GM23338 (cell line): ENCODE measurements around the gene HTR3C. TPM values are rescaled to one million over a fixed set of nuclear protein-coding genes. Genes with fewer than 3 reads are reported as not detected.

ENCODE experiments used
- ATAC-seq: fragments of 200-7000 bp; cut with Tn5 transposase; 3 replicates; pipeline ENCODE4 v1.9.1; 2020
- DNase-seq: peaks from one replicate; pipeline ENCODE4 v3.0.0-alpha.2; 2015; ENCODE audit warnings: low spot score
- H2AFZ ChIP-seq: fragments of 200-600 bp; sonication (generic); 2 replicates; pipeline ENCODE4 v1.8.0; 2016; ENCODE audit warnings: antibody characterized with exemption, mild to moderate bottlenecking, moderate library complexity
- H3F3A ChIP-seq: fragments of 200-600 bp; sonication (generic); replicated peaks from 2 replicates; pipeline ENCODE4 v1.8.0; 2017; ENCODE audit warnings: antibody characterized with exemption, mixed run types, low read depth
- H3K27ac ChIP-seq: fragments of 200-600 bp; sonication (generic); 2 replicates; pipeline ENCODE4 v1.6.1; 2016; ENCODE audit warnings: low read depth
- H3K27me3 ChIP-seq: fragments of 200-600 bp; sonication (generic); 2 replicates; pipeline ENCODE4 v1.8.0; 2016; ENCODE audit warnings: mild to moderate bottlenecking, mixed run types, moderate library complexity; ENCODE audit not compliant: insufficient read depth
- H3K36me3 ChIP-seq: fragments of 200-600 bp; sonication (generic); 2 replicates; pipeline ENCODE4 v1.8.0; 2016; ENCODE audit warnings: mild to moderate bottlenecking; ENCODE audit not compliant: insufficient read depth
- H3K4me1 ChIP-seq: fragments of 200-600 bp; sonication (generic); 2 replicates; pipeline ENCODE4 v1.8.0; 2016; ENCODE audit warnings: mild to moderate bottlenecking, moderate library complexity; ENCODE audit not compliant: insufficient read depth
- H3K4me2 ChIP-seq: fragments of 200-600 bp; sonication (generic); 2 replicates; pipeline ENCODE4 v1.7.1; 2017; ENCODE audit warnings: mixed run types
- H3K4me3 ChIP-seq: fragments of 200-600 bp; sonication (generic); 2 replicates; pipeline ENCODE4 v1.6.1; 2016; ENCODE audit warnings: mixed run types
- H3K79me2 ChIP-seq: fragments of 200-600 bp; sonication (generic); replicated peaks from 2 replicates; pipeline ENCODE4 v1.8.0; 2017; ENCODE audit warnings: mild to moderate bottlenecking; ENCODE audit not compliant: insufficient read depth
- H3K9me2 ChIP-seq: fragments of 200-600 bp; sonication (generic); 2 replicates; pipeline ENCODE4 v1.8.0; 2017; ENCODE audit not compliant: insufficient read depth
- H4K20me1 ChIP-seq: fragments of 200-600 bp; sonication (generic); replicated peaks from 2 replicates; pipeline ENCODE4 v1.8.0; 2017; ENCODE audit warnings: mild to moderate bottlenecking; ENCODE audit not compliant: insufficient read depth
- H3K27ac Mint-ChIP-seq: 2 replicates; pipeline ENCODE4 v1.8.0; 2020; ENCODE audit warnings: inconsistent platforms, mild to moderate bottlenecking, moderate library complexity, mixed read lengths
- H3K27me3 Mint-ChIP-seq: 3 replicates; pipeline ENCODE4 v1.8.0; 2022; ENCODE audit warnings: low read depth, mild to moderate bottlenecking, moderate library complexity, mixed read lengths, inconsistent platforms; ENCODE audit not compliant: insufficient read depth, poor library complexity
- H3K36me3 Mint-ChIP-seq: 3 replicates; pipeline ENCODE4 v1.8.0; 2021; ENCODE audit warnings: low read depth, mild to moderate bottlenecking, inconsistent platforms, moderate library complexity, mixed read lengths
- H3K4me1 Mint-ChIP-seq: 3 replicates; pipeline ENCODE4 v1.8.0; 2020; ENCODE audit warnings: mild to moderate bottlenecking, inconsistent platforms, mixed read lengths
- H3K4me3 Mint-ChIP-seq: 3 replicates; pipeline ENCODE4 v1.8.0; 2021; ENCODE audit warnings: moderate library complexity, mild to moderate bottlenecking, inconsistent platforms, mixed read lengths
- H3K9me3 Mint-ChIP-seq: 3 replicates; pipeline ENCODE4 v1.8.0; 2020; ENCODE audit warnings: moderate library complexity, mild to moderate bottlenecking, inconsistent platforms, mixed read lengths
- CREB1 ChIP-seq: fragments of 250-450 bp; sonication (Bioruptor Pico); IDR thresholded peaks from 2 replicates; pipeline ENCODE4 v1.5.0; 2020; ENCODE audit warnings: low read depth, mild to moderate bottlenecking, moderate library complexity
- EZH2 ChIP-seq: fragments of 200-600 bp; sonication (generic); IDR thresholded peaks from one replicate; pipeline ENCODE4 v1.8.0; 2017; ENCODE audit warnings: antibody characterized with exemption, mild to moderate bottlenecking, low read depth; ENCODE audit not compliant: unreplicated experiment
- EZH2phosphoT487 ChIP-seq: fragments of 200-600 bp; sonication (generic); IDR thresholded peaks from one replicate; pipeline ENCODE4 v1.8.1; 2018; ENCODE audit warnings: antibody characterized with exemption; ENCODE audit not compliant: unreplicated experiment
- JUNB ChIP-seq: IDR thresholded peaks from one replicate; pipeline ENCODE4 v1.6.1; 2016; ENCODE audit warnings: antibody characterized with exemption; ENCODE audit not compliant: unreplicated experiment
- NANOG ChIP-seq: IDR thresholded peaks from 2 replicates; pipeline ENCODE4 v1.6.1; 2016; ENCODE audit warnings: antibody characterized with exemption, borderline replicate concordance
- POLR2AphosphoS5 ChIP-seq: IDR thresholded peaks from 2 replicates; pipeline ENCODE4 v1.6.1; 2016; ENCODE audit warnings: antibody characterized with exemption, low read depth
- STAT1 ChIP-seq: IDR thresholded peaks from one replicate; pipeline ENCODE4 v1.6.1; 2016; ENCODE audit warnings: antibody characterized with exemption; ENCODE audit not compliant: unreplicated experiment
- ZNF114 ChIP-seq: fragments of 250-450 bp; sonication (Bioruptor Pico); IDR thresholded peaks from 2 replicates; pipeline ENCODE4 v1.5.0; 2020; ENCODE audit warnings: mild to moderate bottlenecking, moderate library complexity
- ZNF331 ChIP-seq: fragments of 250-450 bp; sonication (Bioruptor Pico); IDR thresholded peaks from 2 replicates; pipeline ENCODE4 v1.5.0; 2020; ENCODE audit warnings: low read depth, mild to moderate bottlenecking, moderate library complexity
- polyA plus RNA-seq: library from polyadenylated mRNA; unstranded; fragments of >200 nt; fragmentation: Nextera tagmentation; extraction: Ambion mirVana; gene quantifications from 2 replicates; pipeline ENCODE4 v1.2.1, GENCODE V29; 2016
- total RNA-seq: library from RNA; depleted of rRNA; stranded (reverse); fragments of >200 nt; shearing (Covaris generic); gene quantifications from 2 replicates; pipeline ENCODE4 v1.2.3, GENCODE V29; 2014
- TF ChIP-seq, protein P1 (sequence below): IDR thresholded peaks from 2 replicates; pipeline ENCODE4 v1.6.1; 2016; ENCODE audit warnings: antibody characterized with exemption
- TF ChIP-seq, protein P2 (sequence below): IDR thresholded peaks from one replicate; pipeline ENCODE4 v1.6.1; 2018; ENCODE audit warnings: antibody characterized with exemption; ENCODE audit not compliant: unreplicated experiment
- TF ChIP-seq, protein P3 (sequence below), 2 experiments: fragments of 200-600 bp in 1 of 2; sonication (generic) in 1 of 2; conservative IDR thresholded peaks; 2 replicates each; pipeline versions ENCODE4 v1.5.1 to v1.6.1; 2016 to 2017; ENCODE audit warnings: antibody characterized with exemption in 2 of 2, low read depth in 2 of 2, mild to moderate bottlenecking in 2 of 2, moderate library complexity in 1 of 2
- TF ChIP-seq, protein P4 (sequence below): fragments of 250-450 bp; sonication (Bioruptor Pico); IDR thresholded peaks from 2 replicates; pipeline ENCODE4 v1.5.0; 2020; ENCODE audit warnings: mild to moderate bottlenecking, moderate library complexity

Gene HTR3C
- total and polyA plus RNA-seq, 2 experiments from 2014 or later = not detected

DNA sequence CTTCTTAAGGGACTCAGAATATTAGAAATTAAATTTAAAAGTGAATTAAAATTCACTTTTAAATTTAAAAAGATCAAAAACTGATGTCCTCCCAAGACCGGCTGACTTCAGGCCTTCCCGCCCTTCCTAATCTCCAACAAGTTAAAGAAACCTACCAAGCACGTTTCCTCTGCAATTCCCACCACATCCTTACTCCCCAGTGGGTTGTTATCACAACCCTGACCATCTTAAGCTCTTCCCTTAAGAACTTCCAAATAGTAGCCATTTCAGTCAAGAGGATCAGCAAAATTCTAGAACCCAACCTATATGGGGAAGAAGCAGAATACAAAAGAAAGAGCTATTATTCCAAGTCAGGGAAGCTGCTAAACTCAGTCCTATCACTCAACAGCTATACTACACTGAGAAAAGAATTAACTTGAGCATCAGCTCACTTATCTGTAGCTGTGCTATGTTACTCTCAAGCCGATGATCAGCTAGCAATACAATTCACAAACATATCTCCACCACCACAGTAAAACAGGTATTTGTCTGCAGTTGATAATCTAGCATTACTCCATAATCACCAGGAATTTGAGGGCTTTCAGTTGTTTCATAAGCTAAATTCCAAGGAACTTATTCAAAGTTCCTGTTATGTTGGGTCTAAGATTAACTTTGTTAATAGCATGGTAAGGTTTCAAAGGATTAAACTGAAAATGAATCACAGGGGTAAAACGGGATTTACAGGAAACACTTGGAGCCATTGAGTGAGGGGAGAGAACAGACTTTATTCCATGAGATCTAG, 49.5 kb upstream of the HTR3C start:
- no peak overlapping the region; the same call in 1 of the 2 replicates for H3K27ac Mint-ChIP-seq
- no peak overlapping the region for H3K4me3 Mint-ChIP-seq
- H4K20me1 ChIP-seq = peaks cover 10% of the 10 kb centered on the region
- no peak overlapping the region for H2AFZ ChIP-seq
- peaks cover 36% of the 10 kb centered on the region for H3K79me2 ChIP-seq
- no peaks in the 10 kb centered on the region for H3K36me3 ChIP-seq
- TF ChIP-seq, protein P1, sequence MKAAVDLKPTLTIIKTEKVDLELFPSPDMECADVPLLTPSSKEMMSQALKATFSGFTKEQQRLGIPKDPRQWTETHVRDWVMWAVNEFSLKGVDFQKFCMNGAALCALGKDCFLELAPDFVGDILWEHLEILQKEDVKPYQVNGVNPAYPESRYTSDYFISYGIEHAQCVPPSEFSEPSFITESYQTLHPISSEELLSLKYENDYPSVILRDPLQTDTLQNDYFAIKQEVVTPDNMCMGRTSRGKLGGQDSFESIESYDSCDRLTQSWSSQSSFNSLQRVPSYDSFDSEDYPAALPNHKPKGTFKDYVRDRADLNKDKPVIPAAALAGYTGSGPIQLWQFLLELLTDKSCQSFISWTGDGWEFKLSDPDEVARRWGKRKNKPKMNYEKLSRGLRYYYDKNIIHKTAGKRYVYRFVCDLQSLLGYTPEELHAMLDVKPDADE = no peak
- TF ChIP-seq EZH2 = no peak
- TF ChIP-seq, protein P2, sequence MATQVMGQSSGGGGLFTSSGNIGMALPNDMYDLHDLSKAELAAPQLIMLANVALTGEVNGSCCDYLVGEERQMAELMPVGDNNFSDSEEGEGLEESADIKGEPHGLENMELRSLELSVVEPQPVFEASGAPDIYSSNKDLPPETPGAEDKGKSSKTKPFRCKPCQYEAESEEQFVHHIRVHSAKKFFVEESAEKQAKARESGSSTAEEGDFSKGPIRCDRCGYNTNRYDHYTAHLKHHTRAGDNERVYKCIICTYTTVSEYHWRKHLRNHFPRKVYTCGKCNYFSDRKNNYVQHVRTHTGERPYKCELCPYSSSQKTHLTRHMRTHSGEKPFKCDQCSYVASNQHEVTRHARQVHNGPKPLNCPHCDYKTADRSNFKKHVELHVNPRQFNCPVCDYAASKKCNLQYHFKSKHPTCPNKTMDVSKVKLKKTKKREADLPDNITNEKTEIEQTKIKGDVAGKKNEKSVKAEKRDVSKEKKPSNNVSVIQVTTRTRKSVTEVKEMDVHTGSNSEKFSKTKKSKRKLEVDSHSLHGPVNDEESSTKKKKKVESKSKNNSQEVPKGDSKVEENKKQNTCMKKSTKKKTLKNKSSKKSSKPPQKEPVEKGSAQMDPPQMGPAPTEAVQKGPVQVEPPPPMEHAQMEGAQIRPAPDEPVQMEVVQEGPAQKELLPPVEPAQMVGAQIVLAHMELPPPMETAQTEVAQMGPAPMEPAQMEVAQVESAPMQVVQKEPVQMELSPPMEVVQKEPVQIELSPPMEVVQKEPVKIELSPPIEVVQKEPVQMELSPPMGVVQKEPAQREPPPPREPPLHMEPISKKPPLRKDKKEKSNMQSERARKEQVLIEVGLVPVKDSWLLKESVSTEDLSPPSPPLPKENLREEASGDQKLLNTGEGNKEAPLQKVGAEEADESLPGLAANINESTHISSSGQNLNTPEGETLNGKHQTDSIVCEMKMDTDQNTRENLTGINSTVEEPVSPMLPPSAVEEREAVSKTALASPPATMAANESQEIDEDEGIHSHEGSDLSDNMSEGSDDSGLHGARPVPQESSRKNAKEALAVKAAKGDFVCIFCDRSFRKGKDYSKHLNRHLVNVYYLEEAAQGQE = no peak
- TF ChIP-seq NANOG = no peak
- no peak for TF ChIP-seq CREB1
- no peak for TF ChIP-seq ZNF114 (CRISPR knock-in tag)
- TF ChIP-seq, protein P3, sequence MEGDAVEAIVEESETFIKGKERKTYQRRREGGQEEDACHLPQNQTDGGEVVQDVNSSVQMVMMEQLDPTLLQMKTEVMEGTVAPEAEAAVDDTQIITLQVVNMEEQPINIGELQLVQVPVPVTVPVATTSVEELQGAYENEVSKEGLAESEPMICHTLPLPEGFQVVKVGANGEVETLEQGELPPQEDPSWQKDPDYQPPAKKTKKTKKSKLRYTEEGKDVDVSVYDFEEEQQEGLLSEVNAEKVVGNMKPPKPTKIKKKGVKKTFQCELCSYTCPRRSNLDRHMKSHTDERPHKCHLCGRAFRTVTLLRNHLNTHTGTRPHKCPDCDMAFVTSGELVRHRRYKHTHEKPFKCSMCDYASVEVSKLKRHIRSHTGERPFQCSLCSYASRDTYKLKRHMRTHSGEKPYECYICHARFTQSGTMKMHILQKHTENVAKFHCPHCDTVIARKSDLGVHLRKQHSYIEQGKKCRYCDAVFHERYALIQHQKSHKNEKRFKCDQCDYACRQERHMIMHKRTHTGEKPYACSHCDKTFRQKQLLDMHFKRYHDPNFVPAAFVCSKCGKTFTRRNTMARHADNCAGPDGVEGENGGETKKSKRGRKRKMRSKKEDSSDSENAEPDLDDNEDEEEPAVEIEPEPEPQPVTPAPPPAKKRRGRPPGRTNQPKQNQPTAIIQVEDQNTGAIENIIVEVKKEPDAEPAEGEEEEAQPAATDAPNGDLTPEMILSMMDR (conservative IDR thresholded peaks at IDR 0.05; ENCODE audit: low read depth in 2 of 2) = no peak
- no peak for TF ChIP-seq STAT1
- no peak for TF ChIP-seq EZH2phosphoT487
- TF ChIP-seq, protein P4, sequence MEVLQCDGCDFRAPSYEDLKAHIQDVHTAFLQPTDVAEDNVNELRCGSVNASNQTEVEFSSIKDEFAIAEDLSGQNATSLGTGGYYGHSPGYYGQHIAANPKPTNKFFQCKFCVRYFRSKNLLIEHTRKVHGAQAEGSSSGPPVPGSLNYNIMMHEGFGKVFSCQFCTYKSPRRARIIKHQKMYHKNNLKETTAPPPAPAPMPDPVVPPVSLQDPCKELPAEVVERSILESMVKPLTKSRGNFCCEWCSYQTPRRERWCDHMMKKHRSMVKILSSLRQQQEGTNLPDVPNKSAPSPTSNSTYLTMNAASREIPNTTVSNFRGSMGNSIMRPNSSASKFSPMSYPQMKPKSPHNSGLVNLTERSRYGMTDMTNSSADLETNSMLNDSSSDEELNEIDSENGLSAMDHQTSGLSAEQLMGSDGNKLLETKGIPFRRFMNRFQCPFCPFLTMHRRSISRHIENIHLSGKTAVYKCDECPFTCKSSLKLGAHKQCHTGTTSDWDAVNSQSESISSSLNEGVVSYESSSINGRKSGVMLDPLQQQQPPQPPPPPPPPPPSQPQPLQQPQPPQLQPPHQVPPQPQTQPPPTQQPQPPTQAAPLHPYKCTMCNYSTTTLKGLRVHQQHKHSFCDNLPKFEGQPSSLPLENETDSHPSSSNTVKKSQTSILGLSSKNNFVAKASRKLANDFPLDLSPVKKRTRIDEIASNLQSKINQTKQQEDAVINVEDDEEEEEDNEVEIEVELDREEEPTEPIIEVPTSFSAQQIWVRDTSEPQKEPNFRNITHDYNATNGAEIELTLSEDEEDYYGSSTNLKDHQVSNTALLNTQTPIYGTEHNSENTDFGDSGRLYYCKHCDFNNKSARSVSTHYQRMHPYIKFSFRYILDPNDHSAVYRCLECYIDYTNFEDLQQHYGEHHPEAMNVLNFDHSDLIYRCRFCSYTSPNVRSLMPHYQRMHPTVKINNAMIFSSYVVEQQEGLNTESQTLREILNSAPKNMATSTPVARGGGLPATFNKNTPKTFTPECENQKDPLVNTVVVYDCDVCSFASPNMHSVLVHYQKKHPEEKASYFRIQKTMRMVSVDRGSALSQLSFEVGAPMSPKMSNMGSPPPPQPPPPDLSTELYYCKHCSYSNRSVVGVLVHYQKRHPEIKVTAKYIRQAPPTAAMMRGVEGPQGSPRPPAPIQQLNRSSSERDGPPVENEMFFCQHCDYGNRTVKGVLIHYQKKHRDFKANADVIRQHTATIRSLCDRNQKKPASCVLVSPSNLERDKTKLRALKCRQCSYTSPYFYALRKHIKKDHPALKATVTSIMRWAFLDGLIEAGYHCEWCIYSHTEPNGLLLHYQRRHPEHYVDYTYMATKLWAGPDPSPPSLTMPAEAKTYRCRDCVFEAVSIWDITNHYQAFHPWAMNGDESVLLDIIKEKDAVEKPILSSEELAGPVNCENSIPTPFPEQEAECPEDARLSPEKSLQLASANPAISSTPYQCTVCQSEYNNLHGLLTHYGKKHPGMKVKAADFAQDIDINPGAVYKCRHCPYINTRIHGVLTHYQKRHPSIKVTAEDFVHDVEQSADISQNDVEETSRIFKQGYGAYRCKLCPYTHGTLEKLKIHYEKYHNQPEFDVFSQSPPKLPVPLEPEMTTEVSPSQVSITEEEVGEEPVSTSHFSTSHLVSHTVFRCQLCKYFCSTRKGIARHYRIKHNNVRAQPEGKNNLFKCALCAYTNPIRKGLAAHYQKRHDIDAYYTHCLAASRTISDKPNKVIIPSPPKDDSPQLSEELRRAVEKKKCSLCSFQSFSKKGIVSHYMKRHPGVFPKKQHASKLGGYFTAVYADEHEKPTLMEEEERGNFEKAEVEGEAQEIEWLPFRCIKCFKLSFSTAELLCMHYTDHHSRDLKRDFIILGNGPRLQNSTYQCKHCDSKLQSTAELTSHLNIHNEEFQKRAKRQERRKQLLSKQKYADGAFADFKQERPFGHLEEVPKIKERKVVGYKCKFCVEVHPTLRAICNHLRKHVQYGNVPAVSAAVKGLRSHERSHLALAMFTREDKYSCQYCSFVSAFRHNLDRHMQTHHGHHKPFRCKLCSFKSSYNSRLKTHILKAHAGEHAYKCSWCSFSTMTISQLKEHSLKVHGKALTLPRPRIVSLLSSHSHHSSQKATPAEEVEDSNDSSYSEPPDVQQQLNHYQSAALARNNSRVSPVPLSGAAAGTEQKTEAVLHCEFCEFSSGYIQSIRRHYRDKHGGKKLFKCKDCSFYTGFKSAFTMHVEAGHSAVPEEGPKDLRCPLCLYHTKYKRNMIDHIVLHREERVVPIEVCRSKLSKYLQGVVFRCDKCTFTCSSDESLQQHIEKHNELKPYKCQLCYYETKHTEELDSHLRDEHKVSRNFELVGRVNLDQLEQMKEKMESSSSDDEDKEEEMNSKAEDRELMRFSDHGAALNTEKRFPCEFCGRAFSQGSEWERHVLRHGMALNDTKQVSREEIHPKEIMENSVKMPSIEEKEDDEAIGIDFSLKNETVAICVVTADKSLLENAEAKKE = no peak
- no peak for TF ChIP-seq ZNF331 (CRISPR knock-in tag)
- no peak for TF ChIP-seq POLR2AphosphoS5
- TF ChIP-seq JUNB = no peak
- H3K9me2 ChIP-seq = no peaks in the 10 kb centered on the region
- no peak overlapping the region for H3K27ac ChIP-seq
- peaks cover 10% of the 10 kb centered on the region; the same call in 2 of the 3 replicates for H3K4me1 Mint-ChIP-seq
- peaks cover 3% of the 10 kb centered on the region; the same call in 1 of the 3 replicates for H3K36me3 Mint-ChIP-seq
- ATAC-seq (no peak), DNase-seq (no peak)
- H3K4me3 ChIP-seq = no peak overlapping the region
- H3K9me3 Mint-ChIP-seq = no peaks in the 10 kb centered on the region
- H3K4me2 ChIP-seq = no peak overlapping the region
- H3F3A ChIP-seq = no peaks in the 10 kb centered on the region
- no peaks in the 10 kb centered on the region for H3K4me1 ChIP-seq
- no peaks in the 10 kb centered on the region for H3K27me3 Mint-ChIP-seq
- H3K27me3 ChIP-seq = no peaks in the 10 kb centered on the region
